ENCODE results near the gene UBE2J2. TPM values are rescaled to one million over a fixed set of nuclear protein-coding genes. Genes with fewer than 3 reads are reported as not detected.

UBE2J2 gene
- total RNA-seq, 1 experiment from 2014 or later, result 62.1 TPM

GRCh38 chr1:1305300-1306069 is 31.8 kb upstream of the UBE2J2 start:
- peaks cover 19% of the 10 kb centered on the region for H3K36me3 Mint-ChIP-seq (ENCODE audit: insufficient read depth, unreplicated experiment)
- CTCF ChIA-PET, result interaction anchor here (0.9 to 1.1 kb wide), 4 partner anchors 13 to 183 kb away, joined by 3 to 4 read pairs (median 4); no protein-coding TSS in a partner anchor
- no peaks in the 10 kb centered on the region for H3K9me3 Mint-ChIP-seq (ENCODE audit: unreplicated experiment)
- peak overlapping the region; percentile 63 for H3K27ac Mint-ChIP-seq (ENCODE audit: low read depth, unreplicated experiment)
- peak; percentile 82 for DNase-seq (ENCODE audit: unreplicated experiment)
- POLR2A ChIA-PET, result interaction anchor here (0.9 to 1.6 kb wide), 10 partner anchors 13 to 284 kb away, joined by 3 to 8 read pairs (median 6); partner anchors contain the start of genes AURKAIP1 and UBE2J2
- peak; percentile 17 for TF ChIP-seq CTCF (IDR thresholded peaks at IDR 0.05; ENCODE audit: unreplicated experiment)
- BruUV-seq (replicated peaks), result no TSS peak
- H3K27me3 Mint-ChIP-seq (ENCODE audit: insufficient read depth, unreplicated experiment), result no peaks in the 10 kb centered on the region
- peaks cover 23% of the 10 kb centered on the region for H3K4me1 Mint-ChIP-seq (ENCODE audit: insufficient read depth, unreplicated experiment)
- H3K4me3 Mint-ChIP-seq (ENCODE audit: unreplicated experiment), result peak overlapping the region; percentile 81
- intact Hi-C loops (cut with micrococcal nuclease), result no loop called here

GRCh38 chr1:1304331-1305299 is 31.0 kb upstream of the UBE2J2 start:
- Mint-ChIP-seq H3K9me3 (ENCODE audit: unreplicated experiment) (no peaks in the 10 kb centered on the region), H3K4me3 (ENCODE audit: unreplicated experiment) (peak overlapping the region; percentile 81), H3K4me1 (ENCODE audit: insufficient read depth, unreplicated experiment) (peaks cover 23% of the 10 kb centered on the region), H3K27ac (ENCODE audit: low read depth, unreplicated experiment) (no peak overlapping the region), H3K27me3 (ENCODE audit: insufficient read depth, unreplicated experiment) (no peaks in the 10 kb centered on the region), H3K36me3 (ENCODE audit: insufficient read depth, unreplicated experiment) (peaks cover 16% of the 10 kb centered on the region)
- intact Hi-C loops (cut with micrococcal nuclease), result no loop called here
- no TSS peak for BruUV-seq (replicated peaks)
- peak; percentile 71 for DNase-seq (ENCODE audit: unreplicated experiment)
- no peak for TF ChIP-seq CTCF (IDR thresholded peaks at IDR 0.05; ENCODE audit: unreplicated experiment)
- POLR2A ChIA-PET, result interaction anchor here (0.9 to 1.6 kb wide), 11 partner anchors 13 to 283 kb away, joined by 3 to 8 read pairs (median 5); partner anchors contain the start of genes AURKAIP1 and UBE2J2
- CTCF ChIA-PET, result interaction anchor here (0.7 to 1.1 kb wide), 5 partner anchors 12 to 182 kb away, joined by 3 to 4 read pairs (median 4); no protein-coding TSS in a partner anchor

- Mint-ChIP-seq H3K4me3 (ENCODE audit: unreplicated experiment) (no peak overlapping the region), H3K27me3 (ENCODE audit: insufficient read depth, unreplicated experiment) (no peaks in the 10 kb centered on the region), H3K27ac (ENCODE audit: low read depth, unreplicated experiment) (no peak overlapping the region), H3K4me1 (ENCODE audit: insufficient read depth, unreplicated experiment) (peaks cover 23% of the 10 kb centered on the region), H3K9me3 (ENCODE audit: unreplicated experiment) (no peaks in the 10 kb centered on the region), H3K36me3 (ENCODE audit: insufficient read depth, unreplicated experiment) (peaks cover 11% of the 10 kb centered on the region)
- ChIA-PET CTCF (interaction anchor here (0.9 to 1.0 kb wide), 2 partner anchors 69 to 181 kb away, joined by 3 to 5 read pairs; no protein-coding TSS in a partner anchor), POLR2A (interaction anchor here (1.0 to 1.5 kb wide), 2 partner anchors 12 to 30 kb away, joined by 3 to 6 read pairs; partner anchors contain the start of gene UBE2J2)
- no peak for DNase-seq (ENCODE audit: unreplicated experiment)
- intact Hi-C loops (cut with micrococcal nuclease), result no loop called here
- no peak for TF ChIP-seq CTCF (IDR thresholded peaks at IDR 0.05; ENCODE audit: unreplicated experiment)
- no TSS peak for BruUV-seq (replicated peaks)
Observed at GRCh38 chr1:1303736-1304135, 30.1 kb upstream of the UBE2J2 start.

Measured in MCF 10A (cell line).